ENCODE measurements around the gene SLC39A7. TPM values are rescaled to one million over a fixed set of nuclear protein-coding genes. Genes with fewer than 3 reads are reported as not detected.
A peak's percentile ranks its signal among the peaks of the same experiment; 100 is the strongest.

SLC39A7 gene, protein sequence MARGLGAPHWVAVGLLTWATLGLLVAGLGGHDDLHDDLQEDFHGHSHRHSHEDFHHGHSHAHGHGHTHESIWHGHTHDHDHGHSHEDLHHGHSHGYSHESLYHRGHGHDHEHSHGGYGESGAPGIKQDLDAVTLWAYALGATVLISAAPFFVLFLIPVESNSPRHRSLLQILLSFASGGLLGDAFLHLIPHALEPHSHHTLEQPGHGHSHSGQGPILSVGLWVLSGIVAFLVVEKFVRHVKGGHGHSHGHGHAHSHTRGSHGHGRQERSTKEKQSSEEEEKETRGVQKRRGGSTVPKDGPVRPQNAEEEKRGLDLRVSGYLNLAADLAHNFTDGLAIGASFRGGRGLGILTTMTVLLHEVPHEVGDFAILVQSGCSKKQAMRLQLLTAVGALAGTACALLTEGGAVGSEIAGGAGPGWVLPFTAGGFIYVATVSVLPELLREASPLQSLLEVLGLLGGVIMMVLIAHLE
- total RNA-seq (10 to 100 TPM; 86.9 to 90.3 TPM), polyA plus RNA-seq (100 to 1,000 TPM in 1 of 2 donors, 10 to 100 TPM in 1; 59.7 to 102 TPM)
- long read RNA-seq, donor 1, transcript SLC39A7-202 (7 exons, 2,409 nt) = major isoform, 7 of 17 reads
- long read RNA-seq, donor 1, partial matches to known transcripts = 5 of 17 reads
- long read RNA-seq, donor 1, other reads (novel, unspliced or antisense) = 1 of 17 reads
- long read RNA-seq, donor 2, partial matches to known transcripts = 1 of 9 reads
- long read RNA-seq, donor 2, other reads (novel, unspliced or antisense) = 1 of 9 reads

DNA sequence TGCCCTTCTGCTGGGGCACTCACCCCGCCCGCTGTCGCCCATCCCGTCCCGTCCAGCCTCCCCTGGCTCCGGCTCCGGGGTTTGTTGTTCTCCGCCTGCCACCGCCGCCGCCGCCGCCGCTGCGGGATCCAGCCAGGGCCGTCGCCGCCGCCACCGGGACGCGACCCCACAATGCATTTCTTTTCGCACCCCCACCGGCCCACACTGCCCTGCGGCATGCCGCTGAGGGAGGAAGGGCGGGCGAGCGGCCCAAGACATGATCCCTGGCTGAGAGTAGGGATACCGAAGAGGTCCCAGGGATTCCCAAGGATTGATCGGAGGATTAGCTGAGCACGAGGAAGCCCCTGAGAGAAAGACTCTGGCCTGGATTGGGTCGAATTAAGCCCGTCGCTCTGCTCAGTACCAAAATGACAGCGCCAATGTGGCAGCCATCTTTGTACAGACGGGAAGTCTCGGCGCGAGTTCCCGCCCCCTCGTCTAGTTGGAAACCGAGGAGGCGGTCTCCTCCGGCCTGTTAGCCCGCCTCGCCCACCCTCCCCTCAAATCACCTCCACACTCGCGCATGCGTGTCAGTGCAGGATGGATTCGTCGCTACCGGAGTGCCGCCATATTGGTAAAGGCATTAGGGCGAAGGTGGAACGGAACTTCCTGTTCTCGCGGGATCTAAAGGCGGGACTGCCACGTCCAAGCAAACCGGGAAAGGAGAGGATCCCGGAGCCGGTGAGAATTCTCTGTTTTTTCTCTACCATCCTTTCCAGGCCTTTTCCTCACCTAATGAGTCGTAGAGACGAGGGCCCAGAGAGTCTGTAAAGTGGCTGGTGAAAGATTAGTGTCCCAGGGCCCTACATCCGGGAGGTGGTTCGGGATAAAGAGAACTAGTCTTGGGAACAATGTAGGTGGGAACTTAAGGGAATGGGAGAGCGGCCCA is at the start of gene SLC39A7, which contains the start of gene RXRB:
TSS of gene SLC39A7 (plus strand) at position 649 of the 928 bp plus-strand sequence. CDS start 379 bp downstream, outside the sequence.
TSS of gene RXRB (minus strand) at position 447 of the 928 bp plus-strand sequence. CDS start at position 258, 189 bp downstream.
- ATAC-seq (ENCODE audit: low FRiP score) = peak; percentile 94
- peak within 1 kb of the TSS; percentile 61 to 64 for H3K27ac ChIP-seq (ENCODE audit: low read depth in 1 of 2, low read length in 2 of 2)
- intact Hi-C loops (cut with DNase I) = loop anchor here in 1 of 2 donors (2.0 to 10.0 kb wide), 6 partner anchors 48 to 1796 kb away; partner anchors contain the start of genes BRD2, CUTA, GPSM3 and MICA
- peak within 1 kb of the TSS; percentile 46 to 72 for H3K4me3 ChIP-seq (ENCODE audit: low read length in 2 of 2)
- DNase-seq = peak; percentile 100
- WGBS, 2 donors = 0% methylated on average over 67 to 68 of the region's 68 CpGs
- peaks cover 0 to 8% of the 10 kb centered on the region in 2 donors for H3K36me3 ChIP-seq (ENCODE audit: control insufficient read depth in 1 of 2, insufficient read depth in 2 of 2, low read length in 1 of 2)
- H3K4me1 ChIP-seq (ENCODE audit: control insufficient read depth in 1 of 2, insufficient read depth in 2 of 2, low read length in 2 of 2) = no peaks in the 10 kb centered on the region
- no peaks in the 10 kb centered on the region for H3K27me3 ChIP-seq (ENCODE audit: control insufficient read depth in 1 of 2, insufficient read depth in 2 of 2, low read length in 1 of 2)
- H3K9me3 ChIP-seq (ENCODE audit: control insufficient read depth, low read length) = no peaks in the 10 kb centered on the region

- intact Hi-C loops (cut with DNase I) = no loop called here
- 86 to 95% methylated on average over 1 of the region's 1 CpG for WGBS, 2 donors
These were observed 49.6 kb upstream of the SLC39A7 start for GRCh38 chr6:33151050-33151449.

DNA sequence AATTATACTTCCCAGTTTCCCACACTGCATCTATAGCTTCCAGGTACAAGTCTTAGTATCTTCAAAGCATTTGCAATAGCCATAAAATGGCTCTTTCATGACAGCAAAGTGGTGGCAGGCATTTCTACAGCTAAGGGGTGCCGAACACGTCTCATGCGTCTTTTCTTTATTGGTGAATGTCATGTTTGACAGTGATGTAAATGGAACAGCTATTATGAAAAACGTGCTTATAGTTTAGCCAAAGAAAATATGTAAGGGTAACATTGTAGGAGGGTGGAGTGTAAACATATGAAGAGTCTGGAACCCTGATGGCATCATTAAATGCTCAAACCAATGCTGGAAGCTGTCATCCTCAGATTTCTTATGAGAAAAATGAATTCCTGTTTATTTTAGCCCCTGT is 46.3 kb upstream of the SLC39A7 start:
- H3K27ac ChIP-seq (ENCODE audit: low read depth in 1 of 2, low read length in 2 of 2) = no peak overlapping the region
- intact Hi-C loops (cut with DNase I) = no loop called here
- no peak for ATAC-seq (ENCODE audit: low FRiP score)
- H3K36me3 ChIP-seq (ENCODE audit: control insufficient read depth in 1 of 2, insufficient read depth in 2 of 2, low read length in 1 of 2) = no peaks in the 10 kb centered on the region
- H3K9me3 ChIP-seq (ENCODE audit: control insufficient read depth, low read length) = no peaks in the 10 kb centered on the region
- no peaks in the 10 kb centered on the region for H3K27me3 ChIP-seq (ENCODE audit: control insufficient read depth in 1 of 2, insufficient read depth in 2 of 2, low read length in 1 of 2)
- WGBS, 2 donors = 40 to 42% methylated on average over 4 of the region's 4 CpGs
- no peak overlapping the region for H3K4me3 ChIP-seq (ENCODE audit: low read length in 2 of 2)
- DNase-seq = no peak
- H3K4me1 ChIP-seq (ENCODE audit: control insufficient read depth in 1 of 2, insufficient read depth in 2 of 2, low read length in 2 of 2) = no peaks in the 10 kb centered on the region

More at GRCh38 chr6:33151050-33151449, 49.6 kb upstream of the SLC39A7 start:
- ATAC-seq (ENCODE audit: low FRiP score) (no peak), DNase-seq (no peak)
- no peak overlapping the region for H3K4me3 ChIP-seq (ENCODE audit: low read length in 2 of 2)
- no peaks in the 10 kb centered on the region for H3K4me1 ChIP-seq (ENCODE audit: control insufficient read depth in 1 of 2, insufficient read depth in 2 of 2, low read length in 2 of 2)
- H3K27ac ChIP-seq (ENCODE audit: low read depth in 1 of 2, low read length in 2 of 2) = no peak overlapping the region
- H3K36me3 ChIP-seq (ENCODE audit: control insufficient read depth in 1 of 2, insufficient read depth in 2 of 2, low read length in 1 of 2) = no peaks in the 10 kb centered on the region
- no peaks in the 10 kb centered on the region for H3K27me3 ChIP-seq (ENCODE audit: control insufficient read depth in 1 of 2, insufficient read depth in 2 of 2, low read length in 1 of 2)
- H3K9me3 ChIP-seq (ENCODE audit: control insufficient read depth, low read length) = no peaks in the 10 kb centered on the region

DNA sequence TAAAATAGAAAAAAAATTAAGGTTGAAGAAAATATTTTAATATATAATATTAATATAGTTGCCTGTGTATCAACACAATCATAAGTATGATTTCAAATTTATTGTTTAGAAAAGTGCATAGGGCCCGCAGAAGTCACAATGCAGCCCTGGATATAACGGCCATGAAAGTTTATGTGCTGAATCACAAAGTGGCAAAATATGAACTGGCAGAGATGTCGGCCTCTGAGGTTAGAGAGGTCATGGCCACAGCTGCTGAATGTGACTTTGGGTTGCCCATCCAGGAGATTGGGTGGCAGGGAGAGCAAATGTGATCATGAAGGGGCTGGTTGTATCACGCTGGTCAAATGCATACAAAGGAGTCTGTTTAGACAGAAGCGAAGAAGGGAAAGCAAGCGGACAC is 44.1 kb upstream of the SLC39A7 start:
- intact Hi-C loops (cut with DNase I) = no loop called here
- Histone ChIP-seq H3K36me3 (ENCODE audit: control insufficient read depth in 1 of 2, insufficient read depth in 2 of 2, low read length in 1 of 2) (no peaks in the 10 kb centered on the region), H3K4me3 (ENCODE audit: low read length in 2 of 2) (no peak overlapping the region), H3K27ac (ENCODE audit: low read depth in 1 of 2, low read length in 2 of 2) (no peak overlapping the region), H3K27me3 (ENCODE audit: control insufficient read depth in 1 of 2, insufficient read depth in 2 of 2, low read length in 1 of 2) (no peaks in the 10 kb centered on the region), H3K9me3 (ENCODE audit: control insufficient read depth, low read length) (no peaks in the 10 kb centered on the region), H3K4me1 (ENCODE audit: control insufficient read depth in 1 of 2, insufficient read depth in 2 of 2, low read length in 2 of 2) (no peaks in the 10 kb centered on the region)
- WGBS, 2 donors = 84 to 87% methylated on average over 6 of the region's 6 CpGs
- DNase-seq = no peak
- ATAC-seq (ENCODE audit: low FRiP score) = no peak

DNA sequence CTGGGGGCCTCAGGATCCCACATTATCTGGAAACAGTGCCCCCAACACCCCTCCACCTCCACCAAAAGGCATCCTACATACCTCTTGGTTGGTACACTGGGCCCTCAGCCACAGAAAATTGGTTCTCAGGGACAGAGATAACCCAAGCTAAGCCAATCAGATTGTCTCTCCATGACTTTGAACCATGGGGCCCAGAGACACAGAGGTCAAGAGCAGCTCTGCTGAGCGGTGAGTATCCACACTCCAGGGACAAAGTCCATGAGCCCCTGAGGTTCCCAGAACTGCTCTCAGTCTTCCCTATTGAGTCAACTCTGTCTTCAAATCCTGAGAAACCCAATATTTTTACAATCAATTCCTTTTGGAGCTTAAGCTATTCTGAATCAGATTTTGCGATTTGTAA is 43.7 kb upstream of the SLC39A7 start:
- 93 to 94% methylated on average over 2 of the region's 2 CpGs for WGBS, 2 donors
- no peak overlapping the region for H3K4me3 ChIP-seq (ENCODE audit: low read length in 2 of 2)
- ATAC-seq (ENCODE audit: low FRiP score) = no peak
- no peak overlapping the region for H3K27ac ChIP-seq (ENCODE audit: low read depth in 1 of 2, low read length in 2 of 2)
- no peaks in the 10 kb centered on the region for H3K27me3 ChIP-seq (ENCODE audit: control insufficient read depth in 1 of 2, insufficient read depth in 2 of 2, low read length in 1 of 2)
- no peaks in the 10 kb centered on the region for H3K4me1 ChIP-seq (ENCODE audit: control insufficient read depth in 1 of 2, insufficient read depth in 2 of 2, low read length in 2 of 2)
- DNase-seq = no peak
- H3K36me3 ChIP-seq (ENCODE audit: control insufficient read depth in 1 of 2, insufficient read depth in 2 of 2, low read length in 1 of 2) = no peaks in the 10 kb centered on the region
- intact Hi-C loops (cut with DNase I) = no loop called here
- no peaks in the 10 kb centered on the region for H3K9me3 ChIP-seq (ENCODE audit: control insufficient read depth, low read length)

- intact Hi-C loops (cut with DNase I) = loop anchor here (2.0 to 5.0 kb wide), 3 partner anchors 37 to 89 kb away; no protein-coding TSS in a partner anchor
- ATAC-seq (ENCODE audit: low FRiP score) (no peak), DNase-seq (no peak)
- H3K27ac ChIP-seq (ENCODE audit: low read depth in 1 of 2, low read length in 2 of 2) = no peak overlapping the region
- no peak overlapping the region for H3K4me3 ChIP-seq (ENCODE audit: low read length in 2 of 2)
- H3K36me3 ChIP-seq (ENCODE audit: control insufficient read depth in 1 of 2, insufficient read depth in 2 of 2, low read length in 1 of 2) = no peaks in the 10 kb centered on the region
- no peaks in the 10 kb centered on the region for H3K4me1 ChIP-seq (ENCODE audit: control insufficient read depth in 1 of 2, insufficient read depth in 2 of 2, low read length in 2 of 2)
- H3K27me3 ChIP-seq (ENCODE audit: control insufficient read depth in 1 of 2, insufficient read depth in 2 of 2, low read length in 1 of 2) = no peaks in the 10 kb centered on the region
- 88 to 91% methylated on average over 11 of the region's 11 CpGs for WGBS, 2 donors
- no peaks in the 10 kb centered on the region for H3K9me3 ChIP-seq (ENCODE audit: control insufficient read depth, low read length)
These were observed 40.6 kb upstream of the SLC39A7 start for GRCh38 chr6:33160096-33160495.

- WGBS, 2 donors = 6% methylated on average over 13 of the region's 13 CpGs
- ATAC-seq (ENCODE audit: low FRiP score) (peak; percentile 60), DNase-seq (peak in 1 of 2 donors; percentile 76)
These were observed 39.8 kb upstream of the SLC39A7 start for GRCh38 chr6:33160728-33161344.

More at GRCh38 chr6:33160728-33161344, 39.8 kb upstream of the SLC39A7 start:
- Histone ChIP-seq H3K9me3 (ENCODE audit: control insufficient read depth, low read length) (no peaks in the 10 kb centered on the region), H3K36me3 (ENCODE audit: control insufficient read depth in 1 of 2, insufficient read depth in 2 of 2, low read length in 1 of 2) (no peaks in the 10 kb centered on the region), H3K4me3 (ENCODE audit: low read length in 2 of 2) (no peak overlapping the region), H3K27me3 (ENCODE audit: control insufficient read depth in 1 of 2, insufficient read depth in 2 of 2, low read length in 1 of 2) (no peaks in the 10 kb centered on the region), H3K4me1 (ENCODE audit: control insufficient read depth in 1 of 2, insufficient read depth in 2 of 2, low read length in 2 of 2) (no peaks in the 10 kb centered on the region), H3K27ac (ENCODE audit: low read depth in 1 of 2, low read length in 2 of 2) (peak overlapping the region in 1 of 2 donors; percentile 19)
- intact Hi-C loops (cut with DNase I) = loop anchor here (1.0 to 5.0 kb wide), 4 partner anchors 36 to 88 kb away; no protein-coding TSS in a partner anchor
